Osteoblast (primary cell): ENCODE results near the gene ZNF804A. TPM values are rescaled to one million over a fixed set of nuclear protein-coding genes. Genes with fewer than 3 reads are reported as not detected.

Experiments used
- DNase-seq: peaks from one replicate; pipeline ENCODE4 v3.0.0; 2011; ENCODE audit warnings: low spot score, mixed read lengths; ENCODE audit not compliant: insufficient read length; ENCODE audit errors: missing footprints
- H2AFZ ChIP-seq: 2 replicates; pipeline ENCODE4 v1.6.0; 2011; ENCODE audit warnings: mild to moderate bottlenecking, low read length
- H3K27ac ChIP-seq: 2 replicates; pipeline ENCODE4 v1.5.1; 2011; ENCODE audit warnings: mild to moderate bottlenecking, low read depth, low read length, moderate library complexity
- H3K27me3 ChIP-seq: 2 replicates; pipeline ENCODE4 v1.6.0; 2012; ENCODE audit warnings: mild to moderate bottlenecking, control low read depth, inconsistent platforms, low read length, moderate library complexity; ENCODE audit not compliant: insufficient read depth
- H3K36me3 ChIP-seq: 2 replicates; pipeline ENCODE4 v1.5.1; 2011; ENCODE audit warnings: mild to moderate bottlenecking, low read length, control low read depth, moderate library complexity; ENCODE audit not compliant: insufficient read depth
- H3K4me1 ChIP-seq: 2 replicates; pipeline ENCODE4 v1.5.1; 2011; ENCODE audit warnings: mild to moderate bottlenecking, low read length, control low read depth, moderate library complexity; ENCODE audit not compliant: insufficient read depth
- H3K4me2 ChIP-seq: 2 replicates; pipeline ENCODE4 v1.6.0; 2011; ENCODE audit warnings: mild to moderate bottlenecking, low read length; ENCODE audit not compliant: insufficient read depth
- H3K4me3 ChIP-seq: fragments of 200-600 bp; sonication (generic); 3 replicates; pipeline ENCODE4 v1.5.1; 2012; ENCODE audit warnings: mild to moderate bottlenecking, low read length, inconsistent platforms; ENCODE audit not compliant: insufficient read depth
- H3K79me2 ChIP-seq: 2 replicates; pipeline ENCODE4 v1.6.0; 2012; ENCODE audit warnings: mild to moderate bottlenecking, low read length, control low read depth, inconsistent platforms; ENCODE audit not compliant: insufficient read depth
- H3K9me3 ChIP-seq: 2 replicates; pipeline ENCODE4 v1.5.1; 2011; ENCODE audit warnings: low read depth, low read length, control low read depth
- H4K20me1 ChIP-seq: 2 replicates; pipeline ENCODE4 v1.6.0; 2012; ENCODE audit warnings: mild to moderate bottlenecking, low read length, control low read depth; ENCODE audit not compliant: insufficient read depth
- total RNA-seq: library from RNA; depleted of rRNA; stranded (reverse); fragments of >200 nt; gene quantifications from 2 replicates; pipeline ENCODE4 v1.2.3, GENCODE V29; 2012
- TF ChIP-seq, protein P1 (sequence below): IDR thresholded peaks from 2 replicates; pipeline ENCODE4 v1.5.1; 2011; ENCODE audit warnings: mild to moderate bottlenecking, low read depth, low read length, moderate library complexity; ENCODE audit errors: extremely low read depth

ZNF804A gene
- total RNA-seq, 1 donor, result not detected

- H3K36me3 ChIP-seq, result no peaks in the 10 kb centered on the region
- no peak for DNase-seq
These were observed 20.6 kb upstream of the ZNF804A start for GRCh38 chr2:184577743-184578142.

GRCh38 chr2:184579226-184579625 lies 19.1 kb upstream of the ZNF804A start:
- H3K36me3 ChIP-seq, result no peaks in the 10 kb centered on the region
- H3K4me2 ChIP-seq, result no peak overlapping the region
- H3K4me3 ChIP-seq, result no peak overlapping the region
- TF ChIP-seq, protein P1, sequence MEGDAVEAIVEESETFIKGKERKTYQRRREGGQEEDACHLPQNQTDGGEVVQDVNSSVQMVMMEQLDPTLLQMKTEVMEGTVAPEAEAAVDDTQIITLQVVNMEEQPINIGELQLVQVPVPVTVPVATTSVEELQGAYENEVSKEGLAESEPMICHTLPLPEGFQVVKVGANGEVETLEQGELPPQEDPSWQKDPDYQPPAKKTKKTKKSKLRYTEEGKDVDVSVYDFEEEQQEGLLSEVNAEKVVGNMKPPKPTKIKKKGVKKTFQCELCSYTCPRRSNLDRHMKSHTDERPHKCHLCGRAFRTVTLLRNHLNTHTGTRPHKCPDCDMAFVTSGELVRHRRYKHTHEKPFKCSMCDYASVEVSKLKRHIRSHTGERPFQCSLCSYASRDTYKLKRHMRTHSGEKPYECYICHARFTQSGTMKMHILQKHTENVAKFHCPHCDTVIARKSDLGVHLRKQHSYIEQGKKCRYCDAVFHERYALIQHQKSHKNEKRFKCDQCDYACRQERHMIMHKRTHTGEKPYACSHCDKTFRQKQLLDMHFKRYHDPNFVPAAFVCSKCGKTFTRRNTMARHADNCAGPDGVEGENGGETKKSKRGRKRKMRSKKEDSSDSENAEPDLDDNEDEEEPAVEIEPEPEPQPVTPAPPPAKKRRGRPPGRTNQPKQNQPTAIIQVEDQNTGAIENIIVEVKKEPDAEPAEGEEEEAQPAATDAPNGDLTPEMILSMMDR, result no peak
- no peaks in the 10 kb centered on the region for H3K4me1 ChIP-seq
- no peak overlapping the region for H2AFZ ChIP-seq
- H3K9me3 ChIP-seq, result no peaks in the 10 kb centered on the region
- no peaks in the 10 kb centered on the region for H3K79me2 ChIP-seq
- H4K20me1 ChIP-seq, result no peaks in the 10 kb centered on the region
- no peak for DNase-seq
- no peak overlapping the region for H3K27ac ChIP-seq
- no peaks in the 10 kb centered on the region for H3K27me3 ChIP-seq

More at GRCh38 chr2:184577743-184578142, 20.6 kb upstream of the ZNF804A start:
- H3K4me1 ChIP-seq, result no peaks in the 10 kb centered on the region
- H3K79me2 ChIP-seq, result no peaks in the 10 kb centered on the region
- TF ChIP-seq, protein P1, result no peak
- H3K4me2 ChIP-seq, result no peak overlapping the region
- no peak overlapping the region for H3K27ac ChIP-seq
- no peaks in the 10 kb centered on the region for H3K27me3 ChIP-seq
- no peaks in the 10 kb centered on the region for H4K20me1 ChIP-seq
- no peak overlapping the region for H2AFZ ChIP-seq
- no peak overlapping the region for H3K4me3 ChIP-seq
- no peaks in the 10 kb centered on the region for H3K9me3 ChIP-seq

DNA sequence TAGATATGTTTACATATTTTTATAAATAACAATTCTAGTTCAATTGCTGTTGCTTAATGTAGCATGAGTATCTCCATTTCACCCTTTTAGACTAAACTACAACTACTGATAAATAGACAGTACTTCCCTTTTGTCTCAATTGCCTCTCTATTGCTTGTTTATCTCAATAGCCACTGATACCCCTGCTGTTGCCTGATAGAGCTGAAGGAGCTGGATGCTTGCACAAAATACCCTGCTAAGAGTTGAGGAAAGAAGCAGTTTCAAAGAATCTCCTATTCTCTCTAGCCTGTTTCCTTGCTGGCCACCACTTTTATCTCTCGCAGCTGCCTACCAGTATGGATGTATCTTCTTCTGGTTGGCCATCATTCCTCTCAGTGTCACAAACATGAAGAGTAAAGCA lies 16.9 kb upstream of the ZNF804A start:
- no peaks in the 10 kb centered on the region for H4K20me1 ChIP-seq
- H3K36me3 ChIP-seq, result no peaks in the 10 kb centered on the region
- H3K27ac ChIP-seq, result no peak overlapping the region
- DNase-seq, result no peak
- TF ChIP-seq, protein P1, result no peak
- H3K27me3 ChIP-seq, result no peaks in the 10 kb centered on the region
- H3K4me2 ChIP-seq, result no peak overlapping the region
- no peak overlapping the region for H2AFZ ChIP-seq
- H3K4me3 ChIP-seq, result no peak overlapping the region
- H3K9me3 ChIP-seq, result no peaks in the 10 kb centered on the region
- no peaks in the 10 kb centered on the region for H3K4me1 ChIP-seq
- H3K79me2 ChIP-seq, result no peaks in the 10 kb centered on the region

DNA sequence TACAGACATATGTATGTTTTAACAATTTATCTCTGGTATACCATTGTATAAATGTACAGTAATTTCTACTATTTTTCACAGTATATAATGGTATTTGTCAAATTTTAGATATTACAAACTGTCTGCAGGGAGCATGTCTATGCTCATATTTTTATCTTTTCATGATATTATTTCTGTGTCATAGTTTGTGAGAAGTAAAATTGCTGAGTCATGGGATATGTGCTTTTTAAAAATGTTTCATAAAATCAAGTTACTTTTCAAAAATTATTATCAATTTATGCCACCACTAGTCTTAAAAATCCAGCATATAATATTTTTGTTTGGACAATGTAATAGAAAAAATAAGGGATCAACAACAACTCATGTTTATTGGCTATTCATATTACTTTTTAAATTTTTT lies 9.1 kb upstream of the ZNF804A start:
- DNase-seq, result no peak
- no peak overlapping the region for H3K4me2 ChIP-seq
- H3K27me3 ChIP-seq, result no peaks in the 10 kb centered on the region
- no peaks in the 10 kb centered on the region for H4K20me1 ChIP-seq
- H3K36me3 ChIP-seq, result no peaks in the 10 kb centered on the region
- TF ChIP-seq, protein P1, result no peak
- no peaks in the 10 kb centered on the region for H3K79me2 ChIP-seq
- H3K4me3 ChIP-seq, result no peak overlapping the region
- no peaks in the 10 kb centered on the region for H3K4me1 ChIP-seq
- no peaks in the 10 kb centered on the region for H3K9me3 ChIP-seq
- no peak overlapping the region for H3K27ac ChIP-seq
- H2AFZ ChIP-seq, result no peak overlapping the region
